Ectodermal cell (in vitro differentiated cells): ENCODE measurements around the gene ZCCHC24. TPM values are rescaled to one million over a fixed set of nuclear protein-coding genes. Genes with fewer than 3 reads are reported as not detected.

Experiments
- H3K27ac ChIP-seq: 2 replicates; pipeline ENCODE4 v1.7.0; 2013; ENCODE audit warnings: mild to moderate bottlenecking, low read depth, low read length; ENCODE audit not compliant: insufficient read depth, poor library complexity, severe bottlenecking
- H3K27me3 ChIP-seq: 2 replicates; pipeline ENCODE4 v1.7.0; 2013; ENCODE audit warnings: mild to moderate bottlenecking, low read length; ENCODE audit not compliant: insufficient read depth, control insufficient read depth, poor library complexity, severe bottlenecking
- H3K36me3 ChIP-seq: one replicate; pipeline ENCODE4 v1.7.0; 2013; ENCODE audit warnings: low read length; ENCODE audit not compliant: control insufficient read depth, insufficient read depth
- H3K4me1 ChIP-seq: one replicate; pipeline ENCODE4 v1.7.0; 2013; ENCODE audit warnings: low read length; ENCODE audit not compliant: control insufficient read depth, insufficient read depth
- H3K4me3 ChIP-seq: 2 replicates; pipeline ENCODE4 v1.7.0; 2013; ENCODE audit warnings: low read depth, low read length, control low read depth; ENCODE audit not compliant: insufficient read depth
- H3K9me3 ChIP-seq: 2 replicates; pipeline ENCODE4 v1.7.0; 2013; ENCODE audit warnings: mild to moderate bottlenecking, low read length, moderate library complexity; ENCODE audit not compliant: control insufficient read depth
- WGBS, 2 experiments: methylation state at CpG; one replicate each; pipeline ENCODE4 v1.1.7; 2013; ENCODE audit warnings: missing lambda C conversion rate in 2 of 2; 5-methylcytosine and 5-hydroxymethylcytosine counted together
- polyA plus RNA-seq, 4 experiments: library from polyadenylated mRNA; stranded (reverse); fragments of 50-300 nt; gene quantifications; one replicate each; pipeline ENCODE4 v1.2.3, GENCODE V29; 2013

ZCCHC24 gene
- 14.9 TPM for polyA plus RNA-seq (2013, experiment 1 of 4)
- polyA plus RNA-seq (2013, experiment 2 of 4), result 14.6 TPM
- 13.6 TPM for polyA plus RNA-seq (2013, experiment 3 of 4)
- 11.8 TPM for polyA plus RNA-seq (2013, experiment 4 of 4)

DNA sequence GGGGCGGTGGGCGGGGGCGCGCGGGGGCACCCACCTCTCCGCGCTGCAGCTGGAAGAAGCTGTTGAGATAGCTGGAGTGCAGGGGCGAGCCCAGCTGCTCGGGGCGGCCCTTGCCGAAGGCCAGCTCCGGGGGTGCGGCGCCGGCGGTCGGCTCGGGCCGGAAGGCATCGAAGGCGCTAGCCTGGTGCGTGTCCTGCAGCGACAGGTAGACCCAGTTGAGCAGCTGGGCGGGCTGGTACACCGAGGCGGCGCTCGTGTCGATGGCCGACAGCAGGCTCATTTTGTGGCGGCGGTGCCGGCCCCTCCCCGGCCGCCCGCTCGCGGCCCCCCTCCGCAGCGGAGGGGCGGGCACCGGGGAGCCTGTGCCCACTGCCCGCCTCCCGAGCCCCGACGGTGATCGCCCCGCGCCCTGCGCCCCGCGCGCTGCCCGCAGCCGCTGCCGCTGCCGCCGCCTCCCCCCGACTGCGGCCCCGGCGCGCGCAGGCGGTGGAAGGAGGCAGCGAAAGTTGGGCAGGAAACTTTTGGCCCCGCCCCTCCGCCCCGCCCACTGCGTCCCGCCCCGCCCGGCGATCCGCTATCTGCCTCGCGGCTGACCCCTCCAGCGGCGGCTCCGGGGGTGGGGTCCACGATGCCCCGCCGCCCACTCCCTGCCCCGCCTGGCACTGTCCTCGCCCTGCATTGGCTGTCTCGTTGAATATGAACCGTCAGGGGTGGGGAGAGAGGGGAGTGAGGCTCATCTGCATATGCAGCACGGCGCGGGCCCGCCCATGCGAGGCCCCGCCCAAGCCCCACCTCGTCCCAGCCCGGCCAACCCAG, at the start of gene ZCCHC24:
Gene ZCCHC24, minus strand, starts transcription at position 464 of the 816 bp plus-strand sequence. Its CDS starts 184 bp downstream, at position 280.
- peaks cover 20% of the 10 kb centered on the region for H3K27me3 ChIP-seq
- WGBS, 2 experiments, result 0% methylated on average over 95 of the region's 95 CpGs
- no peaks in the 10 kb centered on the region for H3K36me3 ChIP-seq
- H3K27ac ChIP-seq, result peak within 1 kb of the TSS; percentile 71
- H3K4me1 ChIP-seq, result peaks cover 22% of the 10 kb centered on the region
- H3K4me3 ChIP-seq, result peak within 1 kb of the TSS; percentile 63
- H3K9me3 ChIP-seq, result no peaks in the 10 kb centered on the region

DNA sequence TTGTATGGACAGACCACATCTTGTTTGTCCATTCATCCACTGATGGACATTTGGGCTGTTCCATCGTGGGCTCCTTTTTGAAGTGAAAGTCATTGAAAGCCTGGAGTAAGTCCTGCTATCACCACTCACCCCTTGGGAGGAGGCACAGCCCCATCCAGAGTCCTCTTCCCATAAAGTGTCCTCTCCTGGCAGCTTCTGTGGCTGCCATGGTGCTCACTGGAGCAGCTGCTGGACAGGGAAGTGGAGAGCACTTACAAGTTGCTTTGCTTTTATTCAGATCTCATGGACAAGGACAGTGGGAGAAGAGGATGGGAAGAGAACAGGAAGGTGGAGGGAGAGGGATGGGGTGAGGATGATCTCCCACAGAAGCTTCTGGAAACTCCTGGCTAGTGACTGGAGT, 48.4 kb upstream of the ZCCHC24 start:
- no peak overlapping the region for H3K27ac ChIP-seq
- H3K4me1 ChIP-seq, result peaks cover 7% of the 10 kb centered on the region
- no peak overlapping the region for H3K4me3 ChIP-seq
- 83 to 91% methylated on average over 1 of the region's 1 CpG for WGBS, 2 experiments
- no peaks in the 10 kb centered on the region for H3K27me3 ChIP-seq
- no peaks in the 10 kb centered on the region for H3K9me3 ChIP-seq
- H3K36me3 ChIP-seq, result no peaks in the 10 kb centered on the region

DNA sequence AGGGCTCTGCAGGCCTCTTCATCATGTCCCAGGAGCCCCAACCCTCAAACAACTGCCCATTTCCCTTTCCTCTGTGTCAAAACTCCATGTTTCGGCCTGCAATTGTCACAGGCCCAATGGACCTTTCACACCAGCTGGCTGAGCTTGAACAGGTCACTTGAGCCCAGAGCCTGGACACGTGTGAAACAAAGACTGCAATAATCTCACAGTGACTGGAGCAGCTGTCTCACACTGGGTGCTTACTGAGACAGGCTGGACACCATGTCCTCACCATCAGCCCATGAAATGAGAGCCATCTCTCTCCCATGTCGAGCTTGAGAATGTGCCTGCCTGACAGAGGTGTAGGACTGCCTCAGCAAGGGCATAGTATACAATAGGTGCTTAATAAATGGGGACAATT, 47.4 kb upstream of the ZCCHC24 start:
- H3K27me3 ChIP-seq, result no peaks in the 10 kb centered on the region
- H3K9me3 ChIP-seq, result no peaks in the 10 kb centered on the region
- H3K4me1 ChIP-seq, result peaks cover 7% of the 10 kb centered on the region
- H3K36me3 ChIP-seq, result no peaks in the 10 kb centered on the region
- H3K4me3 ChIP-seq, result no peak overlapping the region
- H3K27ac ChIP-seq, result no peak overlapping the region
- WGBS, 2 experiments, result 85 to 93% methylated on average over 3 of the region's 3 CpGs

DNA sequence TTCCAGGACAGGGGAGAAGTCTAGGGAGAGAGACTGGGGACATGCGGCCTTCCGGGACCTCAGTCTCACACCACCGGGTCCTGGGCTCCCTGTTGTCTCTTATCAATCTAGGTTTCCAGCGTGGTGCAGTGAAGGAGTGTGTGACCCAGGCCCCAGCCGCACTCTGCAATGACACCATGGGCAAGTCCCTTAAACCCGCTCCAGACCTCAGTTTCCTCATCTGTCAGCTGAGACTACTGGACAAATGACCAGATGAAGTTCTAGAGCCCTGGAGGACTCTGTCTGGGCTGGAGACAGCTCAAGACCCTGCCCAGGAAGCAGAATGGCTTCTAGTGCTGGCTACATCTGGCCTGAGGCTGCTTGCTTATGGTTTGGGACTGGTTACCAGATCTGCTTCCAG, 46.8 kb upstream of the ZCCHC24 start:
- no peaks in the 10 kb centered on the region for H3K36me3 ChIP-seq
- H3K4me3 ChIP-seq, result no peak overlapping the region
- peaks cover 7% of the 10 kb centered on the region for H3K4me1 ChIP-seq
- H3K9me3 ChIP-seq, result no peaks in the 10 kb centered on the region
- H3K27ac ChIP-seq, result no peak overlapping the region
- 94 to 96% methylated on average over 6 of the region's 6 CpGs for WGBS, 2 experiments
- no peaks in the 10 kb centered on the region for H3K27me3 ChIP-seq

DNA sequence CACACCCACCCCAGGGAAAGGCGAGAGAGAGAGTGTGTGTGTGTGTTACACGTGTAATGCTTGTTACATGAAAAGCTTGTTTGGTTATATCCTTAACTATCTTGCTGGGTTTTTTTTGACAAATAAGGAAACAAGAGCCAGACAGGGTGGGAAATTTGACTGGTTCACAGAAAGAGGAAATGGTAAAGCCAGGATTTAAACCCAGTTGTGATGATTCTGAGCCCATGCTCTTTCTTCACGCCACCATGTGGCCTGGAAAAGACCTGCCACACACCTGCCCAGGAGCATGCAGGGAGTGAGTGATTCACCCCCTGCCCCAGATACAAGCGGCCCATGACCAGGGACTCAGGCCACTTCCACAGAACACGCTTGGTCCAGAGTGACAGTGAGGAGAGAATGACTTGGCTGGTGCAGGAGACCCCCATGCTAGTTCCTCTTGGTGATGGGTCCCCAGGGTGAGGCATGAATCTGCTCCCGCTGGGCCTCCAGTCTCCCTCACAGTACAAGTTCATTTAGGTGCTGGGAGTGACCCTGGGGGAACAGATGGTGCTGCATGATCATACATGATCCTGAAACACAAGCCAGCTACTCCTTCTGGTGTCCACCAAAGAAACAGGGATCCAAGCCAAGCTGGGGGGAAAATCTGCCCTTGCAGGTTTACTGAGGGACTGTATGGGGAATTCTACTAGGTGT, 45.9 kb upstream of the ZCCHC24 start:
- no peak overlapping the region for H3K27ac ChIP-seq
- no peaks in the 10 kb centered on the region for H3K36me3 ChIP-seq
- peaks cover 7% of the 10 kb centered on the region for H3K4me1 ChIP-seq
- no peaks in the 10 kb centered on the region for H3K9me3 ChIP-seq
- no peak overlapping the region for H3K4me3 ChIP-seq
- 95 to 96% methylated on average over 6 of the region's 6 CpGs for WGBS, 2 experiments
- H3K27me3 ChIP-seq, result no peaks in the 10 kb centered on the region

DNA sequence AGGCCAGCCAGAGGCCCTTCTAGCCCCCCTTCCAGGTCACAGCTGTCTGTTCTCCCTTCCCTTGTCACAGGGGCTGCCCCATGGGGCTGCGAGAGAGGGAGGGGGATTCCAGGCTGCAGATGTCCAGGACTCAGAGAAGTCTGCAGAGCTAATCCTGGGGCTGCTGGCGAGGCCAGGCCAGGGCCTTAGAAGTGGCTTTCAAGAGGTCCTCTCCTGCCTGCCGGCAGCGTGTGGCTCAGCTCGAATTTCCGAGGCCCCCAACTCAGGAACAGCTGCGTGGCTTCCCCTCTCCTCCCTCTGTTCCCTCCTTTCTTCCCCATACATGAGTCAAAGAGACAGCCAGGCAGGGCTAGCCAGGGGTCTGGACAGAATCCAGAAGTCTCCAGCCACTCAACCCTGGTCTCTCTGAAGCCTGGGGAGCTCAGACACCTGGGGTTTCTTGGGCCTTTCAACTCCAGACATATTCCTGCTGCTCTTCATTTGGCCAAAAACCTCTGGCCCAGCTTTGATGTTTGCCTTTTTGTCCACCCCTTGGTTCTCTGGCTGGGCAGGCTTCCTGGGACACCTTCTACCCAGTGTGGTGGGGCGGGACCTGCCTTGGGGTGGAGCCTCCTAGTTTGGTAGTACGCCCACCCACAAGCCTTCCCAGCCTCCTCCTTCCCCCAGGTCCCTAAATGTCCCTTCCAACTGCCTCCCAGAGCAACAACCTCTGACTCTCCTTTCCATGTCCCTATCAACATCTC, 45.1 kb upstream of the ZCCHC24 start:
- Histone ChIP-seq H3K27ac (no peak overlapping the region), H3K4me3 (no peak overlapping the region), H3K4me1 (peaks cover 7% of the 10 kb centered on the region), H3K36me3 (no peaks in the 10 kb centered on the region), H3K27me3 (no peaks in the 10 kb centered on the region), H3K9me3 (no peaks in the 10 kb centered on the region)
- 74 to 77% methylated on average over 9 of the region's 9 CpGs for WGBS, 2 experiments

DNA sequence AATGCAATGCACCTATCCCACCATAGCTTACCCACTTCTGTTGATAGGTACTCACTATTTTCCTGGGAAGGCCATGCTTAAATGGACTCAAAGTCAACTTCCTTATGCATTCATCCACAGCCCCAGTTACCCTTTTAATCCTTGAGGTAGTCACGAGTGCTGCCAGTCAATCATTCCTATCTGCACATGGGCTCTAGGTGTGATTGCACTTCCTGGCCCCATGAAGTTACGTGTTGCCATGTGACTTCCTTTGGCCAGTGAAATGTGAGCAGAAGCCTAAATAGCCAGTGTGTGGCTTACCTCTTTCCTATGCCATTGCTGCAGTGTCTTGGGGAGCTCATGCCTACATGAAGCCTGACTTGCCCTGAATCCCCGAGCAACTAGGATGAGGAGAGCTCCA, 43.4 kb upstream of the ZCCHC24 start:
- Histone ChIP-seq H3K36me3 (no peaks in the 10 kb centered on the region), H3K4me3 (no peak overlapping the region), H3K27ac (no peak overlapping the region), H3K27me3 (no peaks in the 10 kb centered on the region), H3K9me3 (no peaks in the 10 kb centered on the region), H3K4me1 (peaks cover 7% of the 10 kb centered on the region)
- 91 to 92% methylated on average over 3 of the region's 3 CpGs for WGBS, 2 experiments

DNA sequence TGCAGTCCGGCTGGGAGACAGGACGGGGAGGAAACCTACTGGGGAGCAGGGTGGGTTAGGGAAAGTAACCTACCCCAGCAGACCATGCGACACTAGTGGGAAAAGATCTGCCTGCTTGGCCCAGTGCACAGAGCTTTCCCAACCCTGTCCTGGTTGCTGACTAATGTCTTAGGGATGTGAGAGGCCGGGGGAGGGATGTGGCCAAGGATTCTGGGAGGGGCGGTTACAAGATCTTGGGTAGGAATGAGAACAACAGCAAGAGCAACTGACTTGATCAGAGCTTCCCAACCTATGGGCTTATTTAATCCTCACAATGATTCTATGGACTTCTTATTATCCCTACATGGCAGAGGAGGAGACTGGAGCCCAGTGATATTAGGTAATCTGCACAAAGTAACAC, 42.9 kb upstream of the ZCCHC24 start:
- no peaks in the 10 kb centered on the region for H3K9me3 ChIP-seq
- no peaks in the 10 kb centered on the region for H3K27me3 ChIP-seq
- WGBS, 2 experiments, result 90 to 93% methylated on average over 5 of the region's 5 CpGs
- H3K36me3 ChIP-seq, result no peaks in the 10 kb centered on the region
- no peak overlapping the region for H3K4me3 ChIP-seq
- peaks cover 7% of the 10 kb centered on the region for H3K4me1 ChIP-seq
- no peak overlapping the region for H3K27ac ChIP-seq

DNA sequence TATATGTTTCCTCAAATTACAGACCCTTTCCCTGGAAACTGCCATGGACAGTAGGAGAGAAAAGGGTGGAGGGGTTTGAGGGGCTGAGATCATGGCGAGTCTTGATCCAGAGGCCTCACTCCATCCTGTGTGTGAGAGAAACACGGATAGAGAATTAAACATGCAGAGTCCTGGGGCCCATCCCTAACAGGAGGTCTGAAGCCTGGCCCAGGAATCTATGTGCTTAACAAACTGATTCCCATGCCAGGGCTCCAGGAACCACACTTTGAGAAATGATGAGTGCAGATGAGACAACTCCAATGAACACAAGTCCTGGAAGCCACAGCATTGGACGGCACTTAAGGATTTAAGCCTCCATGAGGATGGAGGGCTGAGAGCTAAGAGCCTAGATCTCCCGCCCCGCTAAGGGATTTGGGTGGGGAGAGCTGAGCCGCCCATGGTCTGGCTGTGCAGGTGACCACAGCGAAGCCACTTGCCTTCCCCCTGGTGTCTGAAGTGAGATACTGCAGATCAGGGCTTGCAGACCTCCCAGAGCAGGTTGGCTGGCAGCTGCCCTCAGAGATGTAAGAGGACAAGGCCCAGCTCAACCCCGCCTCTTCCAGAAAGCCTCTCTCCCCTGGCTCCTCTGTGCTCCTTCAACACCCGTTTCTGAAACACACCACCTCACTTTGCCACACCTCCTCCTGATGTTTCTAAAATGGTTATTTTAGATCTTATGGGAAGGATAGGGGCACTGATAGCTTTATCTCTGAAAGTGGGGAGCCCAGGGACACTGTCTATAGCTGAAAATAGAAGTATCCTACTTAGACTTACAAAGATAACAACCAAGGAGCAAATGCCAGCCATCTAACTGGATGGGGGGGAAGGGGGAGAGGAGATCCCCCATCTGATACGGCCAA, 42.1 kb upstream of the ZCCHC24 start:
- H3K36me3 ChIP-seq, result no peaks in the 10 kb centered on the region
- H3K4me3 ChIP-seq, result no peak overlapping the region
- no peaks in the 10 kb centered on the region for H3K27me3 ChIP-seq
- no peak overlapping the region for H3K27ac ChIP-seq
- H3K4me1 ChIP-seq, result peaks cover 9% of the 10 kb centered on the region
- no peaks in the 10 kb centered on the region for H3K9me3 ChIP-seq
- 38 to 39% methylated on average over 9 of the region's 10 CpGs for WGBS, 2 experiments
